IMR-90 (cell line): ENCODE data around the gene SLC5A1. TPM values are rescaled to one million over a fixed set of nuclear protein-coding genes. Genes with fewer than 3 reads are reported as not detected.

Source experiments
- ATAC-seq: fragments of 200-7000 bp; cut with Tn5 transposase; 2 replicates; pipeline ENCODE4 v1.9.1; 2020; ENCODE audit warnings: low read depth, mild to moderate bottlenecking, moderate library complexity
- BruUV-seq: library from RNA; stranded (reverse); fragments of 400-500 nt; replicated peaks from 2 replicates; lab custom pipeline; 2021; lab: Mats Ljungman, UMichigan
- CTCF ChIA-PET: fragments of 300-600 bp; formaldehyde crosslinking; extraction: SDS; loops from one replicate; lab custom pipeline; 2021; ENCODE audit warnings: antibody characterized with exemption; lab: Yijun Ruan, JAX
- POLR2A ChIA-PET: fragments of 300-600 bp; sonication (Branson Sonifier 250); formaldehyde crosslinking; loops from one replicate; lab custom pipeline; 2022; ENCODE audit warnings: antibody characterized with exemption; ENCODE audit not compliant: unreplicated experiment; lab: Charles Lee
- DNase-seq: peaks from one replicate; pipeline ENCODE4 v3.0.0; 2013
- H2AFZ ChIP-seq: replicated peaks from 2 replicates; pipeline ENCODE3; 2013; ENCODE audit warnings: low read length, mild to moderate bottlenecking; ENCODE audit not compliant: poor library complexity
- H2AK5ac ChIP-seq: 2 replicates; pipeline ENCODE4 v1.6.1; 2013; ENCODE audit warnings: low read depth, low read length, inconsistent platforms
- H2AK9ac ChIP-seq: replicated peaks from 2 replicates; pipeline ENCODE3; 2013; ENCODE audit warnings: mild to moderate bottlenecking, low read depth, low read length, moderate library complexity; ENCODE audit not compliant: poor library complexity
- H2BK120ac ChIP-seq: 2 replicates; pipeline ENCODE4 v1.6.1; 2013; ENCODE audit warnings: low read depth, low read length, inconsistent platforms
- H2BK15ac ChIP-seq: 3 replicates; pipeline ENCODE4 v1.6.1; 2013; ENCODE audit warnings: low read depth, low read length, inconsistent platforms
- H2BK20ac ChIP-seq: 2 replicates; pipeline ENCODE4 v1.6.1; 2013; ENCODE audit warnings: low read depth, mild to moderate bottlenecking, inconsistent platforms, low read length, moderate library complexity
- H2BK5ac ChIP-seq: 2 replicates; pipeline ENCODE4 v1.6.1; 2013; ENCODE audit warnings: mild to moderate bottlenecking, low read depth, low read length, inconsistent platforms; ENCODE audit not compliant: poor library complexity, severe bottlenecking
- H3K14ac ChIP-seq: replicated peaks from 2 replicates; pipeline ENCODE4 v1.6.1; 2013; ENCODE audit warnings: low read depth, low read length, inconsistent platforms
- H3K18ac ChIP-seq: 2 replicates; pipeline ENCODE4 v1.6.1; 2013; ENCODE audit warnings: low read depth, low read length, control low read depth
- H3K23ac ChIP-seq: 2 replicates; pipeline ENCODE4 v1.6.1; 2013; ENCODE audit warnings: low read depth, low read length, inconsistent platforms
- H3K27ac ChIP-seq: 2 replicates; pipeline ENCODE4 v1.5.1; 2013; ENCODE audit warnings: mild to moderate bottlenecking, control low read depth, low read length; ENCODE audit not compliant: insufficient read depth
- H3K27me3 ChIP-seq: 2 replicates; pipeline ENCODE4 v1.6.1; 2013; ENCODE audit warnings: low read length; ENCODE audit not compliant: control insufficient read depth, insufficient read depth
- H3K36me3 ChIP-seq: 2 replicates; pipeline ENCODE4 v1.6.1; 2013; ENCODE audit warnings: low read length, mixed read lengths; ENCODE audit not compliant: control insufficient read depth, insufficient read depth
- H3K4ac ChIP-seq: 2 replicates; pipeline ENCODE4 v1.6.1; 2013; ENCODE audit warnings: low read depth, low read length, inconsistent platforms
- H3K4me1 ChIP-seq: 2 replicates; pipeline ENCODE4 v1.6.1; 2013; ENCODE audit warnings: low read length, mixed read lengths; ENCODE audit not compliant: control insufficient read depth, insufficient read depth
- H3K4me2 ChIP-seq: 2 replicates; pipeline ENCODE4 v1.6.1; 2013; ENCODE audit warnings: low read depth, mild to moderate bottlenecking, control low read depth, low read length, moderate library complexity
- H3K4me3 ChIP-seq: 2 replicates; pipeline ENCODE4 v1.5.1; 2013; ENCODE audit warnings: low read depth, mild to moderate bottlenecking, control low read depth, low read length, moderate library complexity; ENCODE audit not compliant: insufficient read depth
- H3K56ac ChIP-seq: 2 replicates; pipeline ENCODE4 v1.6.1; 2013; ENCODE audit warnings: low read length, inconsistent platforms; ENCODE audit not compliant: insufficient read depth; ENCODE audit errors: extremely low read depth
- H3K79me1 ChIP-seq, 2 experiments: 2 replicates each; pipeline ENCODE4 v1.6.1; 2013; ENCODE audit warnings: low read length in 2 of 2, inconsistent platforms in 1 of 2, low read depth in 1 of 2
- H3K9ac ChIP-seq: 2 replicates; pipeline ENCODE4 v1.6.1; 2013; ENCODE audit warnings: low read depth, low read length, control low read depth
- H3K9me1 ChIP-seq: 2 replicates; pipeline ENCODE4 v1.6.1; 2013; ENCODE audit warnings: low read length, inconsistent platforms; ENCODE audit not compliant: insufficient read depth
- H3K9me3 ChIP-seq: 2 replicates; pipeline ENCODE4 v1.6.1; 2013; ENCODE audit warnings: low read length; ENCODE audit not compliant: control insufficient read depth, insufficient read depth
- H4K20me1 ChIP-seq: 2 replicates; pipeline ENCODE4 v1.6.1; 2013; ENCODE audit warnings: low read length, inconsistent platforms; ENCODE audit not compliant: insufficient read depth
- H4K5ac ChIP-seq: 2 replicates; pipeline ENCODE4 v1.6.1; 2013; ENCODE audit warnings: mild to moderate bottlenecking, low read depth, low read length, control low read depth
- H4K8ac ChIP-seq, 2 experiments: 2 replicates each; pipeline ENCODE4 v1.6.1; 2013; ENCODE audit warnings: low read depth in 2 of 2, low read length in 2 of 2, control low read depth in 1 of 2, inconsistent platforms in 1 of 2
- H4K91ac ChIP-seq: 2 replicates; pipeline ENCODE4 v1.6.1; 2013; ENCODE audit warnings: low read depth, low read length, inconsistent platforms; ENCODE audit not compliant: insufficient read depth
- BHLHE40 ChIP-seq: fragments of 150-350 bp; IDR thresholded peaks from 2 replicates; pipeline ENCODE4 v1.6.1; 2016; ENCODE audit warnings: mild to moderate bottlenecking, low read depth, low read length
- CEBPB ChIP-seq: IDR thresholded peaks from 2 replicates; pipeline ENCODE4 v1.6.1; 2012; ENCODE audit warnings: low read depth, low read length, improper control_type of control experiment
- CHD1 ChIP-seq: IDR thresholded peaks from 2 replicates; pipeline ENCODE4 v1.6.1; 2012; ENCODE audit warnings: low read depth, low read length, improper control_type of control experiment
- CTCF ChIP-seq: conservative IDR thresholded peaks from 2 replicates; pipeline ENCODE4 v1.5.1; 2012; ENCODE audit warnings: mild to moderate bottlenecking, low read depth, low read length, improper control_type of control experiment
- ELK1 ChIP-seq: fragments of 150-350 bp; IDR thresholded peaks from 2 replicates; pipeline ENCODE4 v1.6.1; 2016; ENCODE audit warnings: low read depth, mild to moderate bottlenecking, low read length, moderate library complexity, borderline replicate concordance
- FOS ChIP-seq: fragments of 150-350 bp; IDR thresholded peaks from 2 replicates; pipeline ENCODE4 v1.6.1; 2016; ENCODE audit warnings: low read depth, low read length
- MAFK ChIP-seq: IDR thresholded peaks from 2 replicates; pipeline ENCODE4 v1.6.1; 2012; ENCODE audit warnings: low read depth, low read length, improper control_type of control experiment
- MAZ ChIP-seq: IDR thresholded peaks from 2 replicates; pipeline ENCODE4 v1.6.1; 2012; ENCODE audit warnings: low read depth, mild to moderate bottlenecking, low read length, improper control_type of control experiment, moderate library complexity, borderline replicate concordance
- MXI1 ChIP-seq: IDR thresholded peaks from 2 replicates; pipeline ENCODE4 v1.6.1; 2012; ENCODE audit warnings: low read depth, mild to moderate bottlenecking, low read length, moderate library complexity, borderline replicate concordance
- NFE2L2 ChIP-seq: fragments of 150-350 bp; IDR thresholded peaks from 2 replicates; pipeline ENCODE4 v1.6.1; 2016; ENCODE audit warnings: low read depth, mild to moderate bottlenecking, low read length
- POLR2A ChIP-seq: IDR thresholded peaks from 2 replicates; pipeline ENCODE4 v1.6.1; 2012; ENCODE audit warnings: mild to moderate bottlenecking, low read depth, low read length
- RCOR1 ChIP-seq: IDR thresholded peaks from 2 replicates; pipeline ENCODE4 v1.6.1; 2012; ENCODE audit warnings: mild to moderate bottlenecking, low read length, improper control_type of control experiment; ENCODE audit not compliant: insufficient replicate concordance
- RFX5 ChIP-seq: IDR thresholded peaks from 2 replicates; pipeline ENCODE4 v1.8.0; 2012; ENCODE audit warnings: low read depth, mild to moderate bottlenecking, low read length, moderate library complexity
- SMC3 ChIP-seq: fragments of 150-350 bp; IDR thresholded peaks from 2 replicates; pipeline ENCODE4 v1.6.1; 2016; ENCODE audit warnings: low read depth, mild to moderate bottlenecking, antibody characterized with exemption, low read length, moderate library complexity
- USF2 ChIP-seq: fragments of 150-350 bp; IDR thresholded peaks from 2 replicates; pipeline ENCODE4 v1.6.1; 2017; ENCODE audit warnings: mild to moderate bottlenecking, antibody characterized with exemption, low read length, low read depth
- WGBS, 2 experiments: methylation state at CpG; one replicate each; pipeline versions ENCODE4 v1.1.5 to v1.1.7; 2013; ENCODE audit warnings: missing lambda C conversion rate in 2 of 2; ENCODE audit not compliant: insufficient read length in 1 of 2; ENCODE audit errors: extremely low coverage in 2 of 2; 5-methylcytosine and 5-hydroxymethylcytosine counted together
- dilution Hi-C: fragments of 300-500 bp; cut with HindIII; formaldehyde crosslinking; loops from one replicate; pipeline ENCODE4 v1.14.3; 2018; ENCODE audit warnings: low sequenced_read_pairs; ENCODE audit not compliant: unreplicated experiment
- in situ Hi-C: fragments of 300-500 bp; cut with MboI; formaldehyde crosslinking; loops from 3 replicates; pipeline ENCODE4 v1.14.3; 2019; ENCODE audit warnings: low sequenced_read_pairs, inconsistent platforms, mixed read lengths
- intact Hi-C: fragments of 100-400 bp; cut with micrococcal nuclease; formaldehyde crosslinking; loops from 2 replicates; pipeline ENCODE4 v1.10.0; 2022
- polyA plus RNA-seq, 3 experiments: library from polyadenylated mRNA; depleted of rRNA; stranded (reverse); fragments of >200 nt; gene quantifications; 2 replicates each; pipeline ENCODE4 v1.2.3, GENCODE V29; 2012; ENCODE audit warnings: low replicate concordance in 1 of 3
- total RNA-seq: library from RNA; depleted of rRNA; stranded (reverse); fragments of >200 nt; gene quantifications from 2 replicates; pipeline ENCODE4 v1.2.3, GENCODE V29; 2012

Gene SLC5A1
- total and polyA plus RNA-seq, 2 of the 4 experiments (the other 2 are of a cell fraction) = not detected

GRCh38 chr22:32040324-32040904 lies 2.6 kb upstream of the SLC5A1 start:
- H3K9me3 ChIP-seq = no peaks in the 10 kb centered on the region
- H4K8ac ChIP-seq = no peak overlapping the region
- H4K91ac ChIP-seq = no peak overlapping the region
- no peak overlapping the region for H2AFZ ChIP-seq
- no peak overlapping the region for H2AK5ac ChIP-seq
- H2BK5ac ChIP-seq = no peak overlapping the region
- CTCF ChIA-PET = no interaction called here
- no TSS peak for BruUV-seq
- no peak overlapping the region for H2AK9ac ChIP-seq
- no peaks in the 10 kb centered on the region for H3K36me3 ChIP-seq
- intact Hi-C loops = no loop called here
- H3K4me3 ChIP-seq = no peak overlapping the region
- no peak overlapping the region for H2BK120ac ChIP-seq
- no peak overlapping the region for H3K18ac ChIP-seq
- ATAC-seq = no peak
- in situ Hi-C loops = no loop called here
- H3K9ac ChIP-seq = no peak overlapping the region
- POLR2A ChIA-PET = no interaction called here
- H3K56ac ChIP-seq = no peak overlapping the region
- no peak overlapping the region for H3K27ac ChIP-seq
- no CpG with 5 or more reads among the region's 3 CpGs for WGBS, 2 experiments
- H3K27me3 ChIP-seq = peaks cover 18% of the 10 kb centered on the region
- dilution Hi-C loops = no loop called here
- H3K4me2 ChIP-seq = no peak overlapping the region
- TF ChIP-seq BHLHE40 (no peak), POLR2A (no peak), SMC3 (no peak), FOS (no peak), NFE2L2 (no peak), RCOR1 (no peak), USF2 (no peak), MAZ (no peak), CTCF (no peak), ELK1 (no peak), CHD1 (no peak), CEBPB (no peak), MXI1 (no peak), RFX5 (no peak), MAFK (no peak)
- no peak overlapping the region for H2BK20ac ChIP-seq
- no peaks in the 10 kb centered on the region for H3K4me1 ChIP-seq
- H3K23ac ChIP-seq = no peak overlapping the region
- no peak overlapping the region for H3K14ac ChIP-seq
- H4K20me1 ChIP-seq = no peaks in the 10 kb centered on the region
- no peak overlapping the region for H2BK15ac ChIP-seq
- no peak overlapping the region for H4K5ac ChIP-seq
- no peaks in the 10 kb centered on the region for H3K9me1 ChIP-seq
- no peak overlapping the region for H3K4ac ChIP-seq
- no peak for DNase-seq
- no peaks in the 10 kb centered on the region for H3K79me1 ChIP-seq
